HG03521 (cell line): Measurements from ENCODE around the gene RIOX2.
"Not testable (repeated sequence)": the region's sequence is repeated elsewhere in the genome, so short reads cannot be mapped to it uniquely, and the experiment has no call there.

Source experiments
- ATAC-seq: cut with Tn5 transposase; IDR thresholded peaks from one replicate; pipeline ENCODE4 v1.9.1; 2021; ENCODE audit warnings: mild to moderate bottlenecking, moderate library complexity; ENCODE audit not compliant: unreplicated experiment

Gene RIOX2

GRCh38 chr3:97971679-97972567 lies at the start of gene RIOX2:
RIOX2 (minus strand) TSS chr3:97972431; CDS start chr3:97967593, 4,838 bp downstream.
- ATAC-seq, result peak; percentile 92

GRCh38 chr3:98020412-98020811 lies 48.2 kb upstream of the RIOX2 start:
- ATAC-seq, result no peak

- no peak for ATAC-seq
Measured at GRCh38 chr3:98018301-98018700, 46.1 kb upstream of the RIOX2 start.

GRCh38 chr3:98014268-98014585 lies 42.0 kb upstream of the RIOX2 start:
- ATAC-seq, result no peak

- no peak for ATAC-seq
Measured at GRCh38 chr3:98013411-98014267, 41.4 kb upstream of the RIOX2 start.

- no peak for ATAC-seq
Measured at GRCh38 chr3:98012979-98013378, 40.7 kb upstream of the RIOX2 start.

GRCh38 chr3:98010883-98011449 lies 38.7 kb upstream of the RIOX2 start:
- not testable (repeated sequence) for ATAC-seq

GRCh38 chr3:98010194-98010882 lies 38.1 kb upstream of the RIOX2 start:
- no peak for ATAC-seq

GRCh38 chr3:98008855-98009254 lies 36.6 kb upstream of the RIOX2 start:
- no peak for ATAC-seq

GRCh38 chr3:98005438-98005837 lies 33.2 kb upstream of the RIOX2 start:
- ATAC-seq, result no peak

GRCh38 chr3:98004721-98005120 lies 32.5 kb upstream of the RIOX2 start:
- no peak for ATAC-seq

- ATAC-seq, result no peak
Measured at GRCh38 chr3:98003306-98003969, 31.2 kb upstream of the RIOX2 start.

GRCh38 chr3:98002717-98003116 lies 30.5 kb upstream of the RIOX2 start:
- ATAC-seq, result no peak

- ATAC-seq, result no peak
Measured at GRCh38 chr3:97999994-98000393, 27.8 kb upstream of the RIOX2 start.

- ATAC-seq, result no peak
Measured at GRCh38 chr3:97999103-97999502, 26.9 kb upstream of the RIOX2 start.

GRCh38 chr3:97996988-97997387 lies 24.8 kb upstream of the RIOX2 start:
- no peak for ATAC-seq

- ATAC-seq, result no peak
Measured at GRCh38 chr3:97994328-97994945, 22.2 kb upstream of the RIOX2 start.

GRCh38 chr3:97993526-97993925 lies 21.3 kb upstream of the RIOX2 start:
- no peak for ATAC-seq

- no peak for ATAC-seq
Measured at GRCh38 chr3:97992547-97993173, 20.4 kb upstream of the RIOX2 start.

- ATAC-seq, result no peak
Measured at GRCh38 chr3:97991293-97991682, 19.1 kb upstream of the RIOX2 start.
